Urinary bladder (tissue), 4 donors: Measurements from ENCODE around the gene MAN2A1. TPM values are rescaled to one million over a fixed set of nuclear protein-coding genes. Genes with fewer than 3 reads are reported as not detected.

ENCODE experiments used
- DNase-seq: peaks from one replicate; pipeline ENCODE4 v3.0.0-alpha.2; 2015; ENCODE audit errors: extremely low spot score
- H3K27ac ChIP-seq: one replicate; pipeline ENCODE4 v1.5.1; 2013; ENCODE audit warnings: low read depth, mild to moderate bottlenecking, moderate library complexity
- H3K36me3 ChIP-seq: one replicate; pipeline ENCODE4 v1.6.1; 2013; ENCODE audit warnings: mild to moderate bottlenecking, moderate library complexity; ENCODE audit not compliant: insufficient read depth
- H3K4me1 ChIP-seq: one replicate; pipeline ENCODE4 v1.6.1; 2013; ENCODE audit warnings: mild to moderate bottlenecking, moderate library complexity; ENCODE audit not compliant: insufficient read depth
- H3K4me3 ChIP-seq: one replicate; pipeline ENCODE4 v1.5.1; 2013; ENCODE audit warnings: low read depth, low read length
- WGBS: extraction: QIAGEN DNeasy Blood & Tissue Kit; methylation state at CpG from one replicate; pipeline ENCODE4 v1.1.7; 2013; 5-methylcytosine and 5-hydroxymethylcytosine counted together
- polyA plus RNA-seq: library from polyadenylated mRNA; stranded (reverse); fragments of 200-250 nt; gene quantifications from one replicate; pipeline ENCODE4 v1.2.3, GENCODE V29; 2013
- total RNA-seq: library from RNA; depleted of rRNA; stranded (reverse); fragments of >200 nt; gene quantifications from one replicate; pipeline ENCODE4 v1.2.3, GENCODE V29; 2014
- donor health status: healthy with polysubstance abuse.
- donor health status: healthy.

Gene MAN2A1
- total and polyA plus RNA-seq, 2 donors, result 22.5 to 125 TPM

DNA sequence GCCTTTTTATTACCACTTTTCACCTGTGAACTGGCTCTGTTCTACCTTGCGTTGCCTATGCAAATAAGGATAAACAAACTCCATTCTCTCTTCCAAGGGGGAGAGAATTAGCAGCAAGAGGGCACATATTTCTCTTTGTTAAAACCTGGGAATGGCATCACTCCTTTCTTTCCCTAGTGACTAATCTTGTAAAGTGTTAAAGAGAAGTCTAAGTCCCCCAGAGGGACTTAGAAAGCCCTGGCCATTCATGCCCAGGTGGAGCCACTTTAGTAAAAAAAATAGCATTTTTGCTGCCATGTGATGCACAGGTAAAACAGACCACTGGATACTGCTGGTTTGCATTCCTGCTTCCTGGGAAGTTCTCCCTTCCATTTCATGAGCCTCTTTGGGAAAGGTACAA is 148.4 kb downstream of the MAN2A1 start:
- Histone ChIP-seq H3K4me1 (no peaks in the 10 kb centered on the region), H3K27ac (no peak overlapping the region), H3K4me3 (no peak overlapping the region), H3K36me3 (no peaks in the 10 kb centered on the region)
- DNase-seq, result no peak
- WGBS, result 100% methylated on average over 1 of the region's 1 CpG

DNA sequence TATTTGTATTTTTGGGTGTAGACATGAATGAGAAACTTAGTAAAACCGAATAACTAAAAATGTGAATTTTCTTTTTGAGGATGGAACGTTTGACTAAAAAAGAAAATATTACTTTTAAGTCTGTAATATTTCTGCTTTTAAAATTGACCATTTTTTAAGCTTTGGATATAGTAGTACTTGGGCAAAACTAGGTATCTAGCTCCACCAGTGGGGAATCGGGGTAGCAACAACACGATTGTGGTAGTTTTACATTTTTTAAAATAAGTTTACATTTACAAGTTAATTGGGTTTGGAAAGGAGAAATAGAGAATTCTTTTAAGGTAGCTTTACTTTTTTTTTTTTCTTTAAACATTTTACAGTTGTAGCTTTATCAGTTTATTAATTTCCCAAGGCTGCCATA is 154.4 kb downstream of the MAN2A1 start:
- Histone ChIP-seq H3K4me3 (no peak overlapping the region), H3K27ac (no peak overlapping the region), H3K36me3 (no peaks in the 10 kb centered on the region), H3K4me1 (no peaks in the 10 kb centered on the region)
- no peak for DNase-seq
- WGBS, result 88% methylated on average over 4 of the region's 4 CpGs

DNA sequence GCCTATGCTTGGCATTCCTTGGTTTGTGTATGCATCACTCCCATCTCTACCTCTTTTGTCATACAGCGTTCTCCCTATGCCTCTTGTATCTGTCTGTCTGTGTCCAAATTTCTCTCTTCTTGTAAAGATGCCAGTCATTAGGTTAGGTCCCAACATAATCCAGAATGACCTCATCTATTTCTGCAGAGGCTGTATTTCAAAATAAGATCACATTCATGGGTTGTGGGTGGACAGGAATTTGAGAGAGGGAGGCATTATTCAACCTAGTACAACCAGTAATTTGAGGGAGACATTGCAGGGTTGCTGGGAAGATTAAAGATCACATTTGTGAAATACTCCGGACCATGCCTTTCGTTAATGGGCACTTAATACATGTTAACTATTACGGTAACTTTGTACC is 155.0 kb downstream of the MAN2A1 start:
- WGBS, result 71% methylated on average over 4 of the region's 4 CpGs
- no peak overlapping the region for H3K27ac ChIP-seq
- H3K4me1 ChIP-seq, result no peaks in the 10 kb centered on the region
- no peak for DNase-seq
- H3K36me3 ChIP-seq, result peaks cover 1% of the 10 kb centered on the region
- no peak overlapping the region for H3K4me3 ChIP-seq

DNA sequence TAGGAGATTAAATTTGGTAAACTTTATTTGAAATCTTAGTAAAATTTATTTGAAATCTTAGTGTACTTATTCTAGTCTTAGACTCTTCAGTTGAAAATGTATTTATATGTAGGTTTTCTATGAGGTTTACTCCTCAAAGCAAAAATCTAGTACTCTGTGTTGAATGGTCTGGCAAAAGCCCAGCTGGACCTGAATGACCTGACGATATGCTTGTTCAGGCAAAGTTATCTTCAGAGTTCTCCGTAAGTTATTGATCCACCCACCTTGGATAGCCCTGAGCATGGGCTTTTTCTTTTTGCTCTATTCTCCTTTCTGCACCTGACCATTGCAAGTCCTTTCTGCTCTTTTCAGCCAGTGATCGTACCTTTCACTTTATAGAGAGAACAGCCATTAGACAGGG is 158.4 kb downstream of the MAN2A1 start:
- H3K4me1 ChIP-seq, result no peaks in the 10 kb centered on the region
- 96% methylated on average over 3 of the region's 3 CpGs for WGBS
- DNase-seq, result no peak
- peaks cover 4% of the 10 kb centered on the region for H3K36me3 ChIP-seq
- no peak overlapping the region for H3K27ac ChIP-seq
- H3K4me3 ChIP-seq, result no peak overlapping the region

GRCh38 chr5:109849478-109850088 is 159.9 kb downstream of the MAN2A1 start:
- H3K27ac ChIP-seq, result no peak overlapping the region
- peaks cover 4% of the 10 kb centered on the region for H3K36me3 ChIP-seq
- 95% methylated on average over 4 of the region's 4 CpGs for WGBS
- DNase-seq, result no peak
- no peak overlapping the region for H3K4me3 ChIP-seq
- no peaks in the 10 kb centered on the region for H3K4me1 ChIP-seq

GRCh38 chr5:109852371-109853155 is 162.8 kb downstream of the MAN2A1 start:
- peaks cover 5% of the 10 kb centered on the region for H3K36me3 ChIP-seq
- no peak for DNase-seq
- H3K27ac ChIP-seq, result no peak overlapping the region
- 32% methylated on average over 1 of the region's 1 CpG for WGBS
- no peak overlapping the region for H3K4me3 ChIP-seq
- no peaks in the 10 kb centered on the region for H3K4me1 ChIP-seq

DNA sequence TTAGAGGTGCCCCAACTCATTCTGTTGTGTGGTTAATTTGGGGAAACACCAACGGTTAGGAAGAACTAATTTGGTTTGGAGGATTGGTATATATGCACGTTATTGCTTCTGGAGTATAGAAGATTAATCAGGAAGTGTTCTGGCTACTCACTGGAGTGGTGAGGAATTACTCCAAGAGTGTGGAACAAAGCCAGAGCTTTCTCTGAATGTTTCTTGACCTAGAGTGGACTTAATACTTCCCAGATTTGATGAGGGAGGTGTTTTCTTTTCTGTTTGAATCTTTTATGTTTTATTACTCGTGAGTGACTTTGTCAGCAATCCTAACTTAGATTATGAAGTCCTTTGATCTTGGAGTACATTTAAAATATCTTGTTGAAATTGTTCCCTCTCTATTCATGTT is 163.7 kb downstream of the MAN2A1 start:
- 48% methylated on average over 3 of the region's 3 CpGs for WGBS
- no peaks in the 10 kb centered on the region for H3K4me1 ChIP-seq
- no peak for DNase-seq
- H3K4me3 ChIP-seq, result no peak overlapping the region
- H3K36me3 ChIP-seq, result peaks cover 5% of the 10 kb centered on the region
- no peak overlapping the region for H3K27ac ChIP-seq

GRCh38 chr5:109855056-109855455 is 165.3 kb downstream of the MAN2A1 start:
- DNase-seq, result no peak
- H3K4me3 ChIP-seq, result no peak overlapping the region
- H3K4me1 ChIP-seq, result no peaks in the 10 kb centered on the region
- H3K36me3 ChIP-seq, result peaks cover 2% of the 10 kb centered on the region
- H3K27ac ChIP-seq, result no peak overlapping the region
- WGBS, result 92% methylated on average over 1 of the region's 1 CpG

DNA sequence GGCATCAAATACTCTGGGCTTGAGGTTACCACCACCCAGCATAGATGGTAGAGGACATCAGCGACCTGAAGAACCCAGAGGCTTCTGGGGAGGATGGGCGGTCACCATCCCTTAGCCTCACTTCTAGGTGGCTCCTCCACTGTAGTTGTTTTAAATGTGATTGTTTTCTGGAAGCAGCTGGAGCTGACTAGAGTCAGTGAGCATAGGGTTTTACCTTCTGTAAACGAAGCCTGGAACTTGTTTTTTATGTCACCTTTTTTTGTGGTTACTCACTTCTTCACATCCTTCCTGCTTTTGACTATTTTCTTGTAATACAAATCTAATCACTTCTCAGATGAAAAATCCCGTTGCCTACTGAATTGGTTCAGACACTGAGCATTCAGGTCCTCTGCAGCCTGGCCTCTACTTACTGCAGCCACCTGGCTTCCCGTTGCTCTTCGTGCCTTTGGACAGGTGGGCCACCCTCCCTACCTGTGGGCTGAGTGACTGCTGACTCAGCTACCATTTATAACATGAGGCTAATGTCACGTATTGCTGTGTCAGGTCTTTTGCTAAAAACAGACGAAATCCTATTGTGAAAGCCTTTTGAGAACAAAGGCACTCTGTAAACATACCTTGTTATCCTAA is 167.8 kb downstream of the MAN2A1 start:
- no peak overlapping the region for H3K27ac ChIP-seq
- peaks cover 7% of the 10 kb centered on the region for H3K36me3 ChIP-seq
- 89% methylated on average over 8 of the region's 8 CpGs for WGBS
- no peaks in the 10 kb centered on the region for H3K4me1 ChIP-seq
- no peak for DNase-seq
- no peak overlapping the region for H3K4me3 ChIP-seq

GRCh38 chr5:109859537-109859936 is 169.8 kb downstream of the MAN2A1 start:
- Histone ChIP-seq H3K27ac (no peak overlapping the region), H3K4me3 (no peak overlapping the region), H3K36me3 (peaks cover 7% of the 10 kb centered on the region), H3K4me1 (no peaks in the 10 kb centered on the region)
- no peak for DNase-seq

DNA sequence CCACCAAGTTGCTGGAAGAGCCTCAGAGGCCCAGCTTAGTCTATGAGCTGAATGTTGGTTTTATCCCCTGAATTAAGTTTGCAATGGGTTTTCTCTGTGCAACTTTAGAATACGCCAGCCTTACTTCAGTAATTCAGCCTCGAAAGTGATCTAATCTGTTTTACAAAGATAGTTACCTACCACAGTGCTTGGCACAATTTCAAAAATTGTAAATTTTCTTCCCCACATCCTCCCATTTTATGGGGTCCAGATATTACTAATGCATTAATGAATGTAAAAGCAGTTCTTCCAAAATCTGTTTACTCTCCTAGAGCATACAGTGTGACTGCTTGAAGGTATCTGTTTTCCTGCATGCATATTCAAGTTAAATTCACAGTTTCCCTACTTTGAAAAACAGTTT is 172.6 kb downstream of the MAN2A1 start:
- peaks cover 5% of the 10 kb centered on the region for H3K36me3 ChIP-seq
- no peak overlapping the region for H3K4me3 ChIP-seq
- 72% methylated on average over 2 of the region's 2 CpGs for WGBS
- H3K27ac ChIP-seq, result no peak overlapping the region
- no peak for DNase-seq
- H3K4me1 ChIP-seq, result no peaks in the 10 kb centered on the region

- 37% methylated on average over 1 of the region's 1 CpG for WGBS
- H3K27ac ChIP-seq, result no peak overlapping the region
- H3K4me1 ChIP-seq, result no peaks in the 10 kb centered on the region
- peaks cover 5% of the 10 kb centered on the region for H3K36me3 ChIP-seq
- DNase-seq, result no peak
- H3K4me3 ChIP-seq, result no peak overlapping the region
Measured at GRCh38 chr5:109863752-109864151, 174.0 kb downstream of the MAN2A1 start.

- 66% methylated on average over 2 of the region's 2 CpGs for WGBS
- no peaks in the 10 kb centered on the region for H3K4me1 ChIP-seq
- peaks cover 3% of the 10 kb centered on the region for H3K36me3 ChIP-seq
- DNase-seq, result no peak
- H3K27ac ChIP-seq, result no peak overlapping the region
- H3K4me3 ChIP-seq, result no peak overlapping the region
Measured at GRCh38 chr5:109865637-109866036, 175.9 kb downstream of the MAN2A1 start.

DNA sequence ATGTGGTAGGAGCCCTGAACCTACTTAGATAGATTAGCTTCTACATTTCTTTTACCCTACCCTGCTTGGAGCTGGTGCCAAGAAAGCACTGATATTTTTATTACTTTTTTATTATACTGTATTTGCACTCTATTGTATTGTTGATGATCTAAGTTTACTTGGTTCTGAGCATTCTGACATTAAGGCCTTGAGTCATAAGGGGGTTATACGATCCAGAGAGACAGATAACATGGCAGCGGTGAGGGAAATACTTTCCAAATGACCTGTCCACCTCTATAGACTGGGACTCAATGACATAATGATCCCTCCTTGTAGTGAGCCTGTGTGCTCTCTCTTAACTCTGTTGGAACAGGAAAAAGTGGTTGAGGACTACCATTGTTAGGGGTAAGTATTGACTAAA is 176.3 kb downstream of the MAN2A1 start:
- H3K4me3 ChIP-seq, result no peak overlapping the region
- H3K4me1 ChIP-seq, result no peaks in the 10 kb centered on the region
- DNase-seq, result no peak
- 69% methylated on average over 2 of the region's 2 CpGs for WGBS
- H3K36me3 ChIP-seq, result peaks cover 1% of the 10 kb centered on the region
- no peak overlapping the region for H3K27ac ChIP-seq
